HEK293 (cell line): ENCODE measurements around the gene SPIB.

Experiments used
- BCL11B ChIP-seq: fragments of 450-650 bp; formaldehyde crosslinking; IDR thresholded peaks from 2 replicates; pipeline ENCODE4 v1.5.1; 2016; ENCODE audit warnings: low read depth, missing biosample characterization, missing genetic modification characterization
- HOXA7 ChIP-seq: sonication (generic); formaldehyde crosslinking; IDR thresholded peaks from 2 replicates; pipeline ENCODE4 v1.8.1; 2022; ENCODE audit warnings: missing genetic modification reagents, borderline replicate concordance
- OVOL3 ChIP-seq: fragments of 450-650 bp; formaldehyde crosslinking; IDR thresholded peaks from 2 replicates; pipeline ENCODE4 v1.5.1; 2016; ENCODE audit warnings: missing biosample characterization, missing genetic modification characterization
- SP2 ChIP-seq: fragments of 450-650 bp; formaldehyde crosslinking; IDR thresholded peaks from 2 replicates; pipeline ENCODE4 v1.5.1; 2016; ENCODE audit warnings: missing biosample characterization, missing genetic modification characterization
- YY1 ChIP-seq: fragments of 450-650 bp; formaldehyde crosslinking; IDR thresholded peaks from 2 replicates; pipeline ENCODE4 v1.5.1; 2018; ENCODE audit warnings: missing biosample characterization, missing genetic modification characterization
- ZBTB10 ChIP-seq: fragments of 450-650 bp; formaldehyde crosslinking; IDR thresholded peaks from 2 replicates; pipeline ENCODE4 v1.5.1; 2016; ENCODE audit warnings: missing biosample characterization, missing genetic modification characterization
- ZBTB49 ChIP-seq: fragments of 450-650 bp; formaldehyde crosslinking; IDR thresholded peaks from 2 replicates; pipeline ENCODE4 v1.5.1; 2016; ENCODE audit warnings: missing biosample characterization, missing genetic modification characterization, low read depth
- ZBTB6 ChIP-seq: fragments of 450-650 bp; formaldehyde crosslinking; IDR thresholded peaks from 2 replicates; pipeline ENCODE4 v1.5.1; 2017; ENCODE audit warnings: missing biosample characterization, missing genetic modification characterization
- ZFP41 ChIP-seq: fragments of 450-650 bp; formaldehyde crosslinking; IDR thresholded peaks from 2 replicates; pipeline ENCODE4 v1.5.1; 2016; ENCODE audit warnings: missing biosample characterization, missing genetic modification characterization, borderline replicate concordance
- ZNF112 ChIP-seq: fragments of 450-650 bp; formaldehyde crosslinking; IDR thresholded peaks from 2 replicates; pipeline ENCODE4 v1.5.0; 2017; ENCODE audit warnings: missing biosample characterization, missing genetic modification characterization
- ZNF133 ChIP-seq: fragments of 450-650 bp; formaldehyde crosslinking; IDR thresholded peaks from 2 replicates; pipeline ENCODE4 v1.5.1; 2016; ENCODE audit warnings: missing biosample characterization, missing genetic modification characterization
- ZNF140 ChIP-seq: fragments of 450-650 bp; formaldehyde crosslinking; IDR thresholded peaks from 2 replicates; pipeline ENCODE4 v1.5.1; 2016; ENCODE audit warnings: missing biosample characterization, missing genetic modification characterization
- ZNF169 ChIP-seq: fragments of 450-650 bp; formaldehyde crosslinking; IDR thresholded peaks from 2 replicates; pipeline ENCODE4 v1.5.1; 2016; ENCODE audit warnings: missing biosample characterization, missing genetic modification characterization
- ZNF18 ChIP-seq: fragments of 450-650 bp; formaldehyde crosslinking; IDR thresholded peaks from 2 replicates; pipeline ENCODE4 v1.5.1; 2016; ENCODE audit warnings: missing biosample characterization, missing genetic modification characterization
- ZNF24 ChIP-seq: fragments of 450-650 bp; formaldehyde crosslinking; IDR thresholded peaks from 2 replicates; pipeline ENCODE4 v1.5.1; 2016; ENCODE audit warnings: missing biosample characterization, missing genetic modification characterization
- ZNF324 ChIP-seq: fragments of 450-650 bp; formaldehyde crosslinking; IDR thresholded peaks from 2 replicates; pipeline ENCODE4 v1.5.1; 2016; ENCODE audit warnings: missing biosample characterization, missing genetic modification characterization
- ZNF354C ChIP-seq: fragments of 450-650 bp; formaldehyde crosslinking; IDR thresholded peaks from 2 replicates; pipeline ENCODE4 v1.5.1; 2016; ENCODE audit warnings: missing biosample characterization, missing genetic modification characterization, low read depth, borderline replicate concordance
- ZNF423 ChIP-seq: fragments of 450-650 bp; formaldehyde crosslinking; IDR thresholded peaks from 2 replicates; pipeline ENCODE4 v1.5.1; 2016; ENCODE audit warnings: missing biosample characterization, missing genetic modification characterization
- ZNF48 ChIP-seq: fragments of 450-650 bp; formaldehyde crosslinking; IDR thresholded peaks from 2 replicates; pipeline ENCODE4 v1.5.1; 2016; ENCODE audit warnings: missing biosample characterization, missing genetic modification characterization
- ZNF518A ChIP-seq: fragments of 450-650 bp; formaldehyde crosslinking; conservative IDR thresholded peaks from 2 replicates; pipeline ENCODE4 v1.5.1; 2016; ENCODE audit warnings: low read depth, missing biosample characterization, missing genetic modification characterization
- ZNF544 ChIP-seq: fragments of 450-650 bp; formaldehyde crosslinking; IDR thresholded peaks from 2 replicates; pipeline ENCODE4 v1.5.0; 2017; ENCODE audit warnings: missing biosample characterization, missing genetic modification characterization
- ZNF558 ChIP-seq: fragments of 450-650 bp; formaldehyde crosslinking; IDR thresholded peaks from 2 replicates; pipeline ENCODE4 v1.5.1; 2016; ENCODE audit warnings: missing biosample characterization, missing genetic modification characterization
- ZNF560 ChIP-seq: fragments of 450-650 bp; formaldehyde crosslinking; IDR thresholded peaks from 2 replicates; pipeline ENCODE4 v1.5.1; 2017; ENCODE audit warnings: missing biosample characterization, missing genetic modification characterization, borderline replicate concordance
- ZNF571 ChIP-seq: fragments of 450-650 bp; formaldehyde crosslinking; IDR thresholded peaks from 2 replicates; pipeline ENCODE4 v1.5.0; 2017; ENCODE audit warnings: missing biosample characterization, missing genetic modification characterization
- ZNF777 ChIP-seq: fragments of 450-650 bp; formaldehyde crosslinking; IDR thresholded peaks from 2 replicates; pipeline ENCODE4 v1.5.1; 2017; ENCODE audit warnings: missing biosample characterization, missing genetic modification characterization, borderline replicate concordance

SPIB gene

GRCh38 chr19:50383852-50384684 is 34.7 kb upstream of the SPIB start, which contains the start of gene POLD1 (continued):
- TF ChIP-seq ZNF544 (tag by site-specific recombination) = no peak
- TF ChIP-seq ZFP41 (tag by site-specific recombination) = no peak
- no peak for TF ChIP-seq ZNF48 (tag by site-specific recombination)
- TF ChIP-seq ZNF558 = no peak
- TF ChIP-seq ZNF560 (tag by site-specific recombination) = no peak
- TF ChIP-seq ZNF324 (tag by site-specific recombination) = peak; percentile 61; the same call in 1 of the 2 replicates
- no peak for TF ChIP-seq ZNF140 (tag by site-specific recombination)
- TF ChIP-seq ZNF24 (tag by site-specific recombination) = peak; percentile 78
- TF ChIP-seq ZBTB6 = no peak
- no peak for TF ChIP-seq HOXA7
- no peak for TF ChIP-seq ZNF518A (tag by site-specific recombination)
- TF ChIP-seq ZNF777 (tag by site-specific recombination) = no peak
- TF ChIP-seq ZNF18 (tag by site-specific recombination) = no peak
- peak; percentile 87 for TF ChIP-seq SP2 (tag by site-specific recombination)
- TF ChIP-seq BCL11B (tag by site-specific recombination) = peak; percentile 89
- peak; percentile 74 for TF ChIP-seq ZBTB10
- no peak for TF ChIP-seq ZBTB49
- TF ChIP-seq ZNF423 (tag by site-specific recombination) = no peak
- TF ChIP-seq ZNF112 = no peak
- no peak for TF ChIP-seq YY1
- TF ChIP-seq OVOL3 (tag by site-specific recombination) = no peak
- no peak for TF ChIP-seq ZNF169 (tag by site-specific recombination)
- TF ChIP-seq ZNF571 (tag by site-specific recombination) = no peak
- no peak for TF ChIP-seq ZNF354C (tag by site-specific recombination)
- no peak for TF ChIP-seq ZNF133 (tag by site-specific recombination)
